ENCODE results near the gene S100P.
"Not testable (repeated sequence)": the region's sequence is repeated elsewhere in the genome, so short reads cannot be mapped to it uniquely, and the experiment has no call there.

The S100P gene

DNA sequence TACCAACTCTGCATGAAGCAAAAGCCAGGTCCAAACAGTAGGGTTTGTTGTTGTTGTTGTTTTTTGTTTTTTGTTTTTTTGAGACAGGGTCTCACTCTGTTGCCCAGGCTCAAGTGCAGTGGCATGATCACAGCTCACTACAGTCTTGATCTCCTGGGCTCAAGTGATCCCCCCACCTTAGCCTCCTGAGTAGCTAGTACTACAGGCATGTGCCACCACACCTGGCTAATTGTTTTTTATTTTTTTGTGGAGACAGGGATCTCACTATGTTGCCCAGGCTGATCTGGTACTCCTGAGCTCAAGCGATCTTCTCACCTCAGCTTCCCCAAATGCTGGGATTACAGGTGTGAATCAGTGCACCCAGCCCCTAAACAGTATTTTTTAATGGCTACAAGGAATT, 6.2 kb downstream of the S100P start:
- DNase-seq: no peak

DNA sequence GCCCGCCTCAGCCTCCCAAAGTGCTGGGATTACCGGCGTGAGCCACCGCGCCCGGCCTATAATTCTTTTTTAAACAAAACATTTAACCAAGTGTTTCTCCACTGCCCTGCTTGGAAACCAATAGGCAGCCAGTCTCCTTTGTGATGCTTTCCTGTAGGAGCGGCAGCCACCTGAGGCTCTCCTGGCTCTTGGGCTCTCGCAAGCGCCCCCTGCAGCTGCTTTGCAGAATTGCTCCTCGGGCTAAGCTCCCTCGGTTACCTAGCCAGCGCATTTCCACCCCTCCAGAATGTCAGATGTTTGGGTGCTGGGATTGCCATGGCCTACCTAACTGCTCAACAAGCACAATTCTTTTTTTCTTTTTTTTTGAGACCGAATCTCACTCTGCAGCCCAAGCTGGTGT, 7.7 kb downstream of the S100P start:
- DNase-seq: peak in 1 of 2 experiments; percentile 10

DNA sequence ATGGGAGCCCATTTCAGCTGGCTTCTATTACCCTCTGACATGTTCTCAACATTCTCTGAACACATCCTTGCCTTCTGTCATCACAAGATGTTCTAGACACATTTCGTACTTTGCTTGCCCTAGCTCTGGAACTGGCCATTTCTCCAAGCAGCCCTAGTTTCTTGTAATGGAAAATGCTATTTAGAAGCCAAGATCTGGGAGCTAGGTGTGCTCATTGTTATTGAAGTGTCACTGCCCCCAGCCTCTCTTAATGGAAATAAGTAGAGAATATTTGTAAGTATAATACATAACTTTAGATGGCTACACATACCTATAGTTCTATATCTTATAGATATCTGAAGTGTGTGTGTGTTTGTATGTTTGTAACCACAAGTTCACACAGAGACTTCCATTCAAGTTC, 9.1 kb downstream of the S100P start:
- no peak for DNase-seq

DNA sequence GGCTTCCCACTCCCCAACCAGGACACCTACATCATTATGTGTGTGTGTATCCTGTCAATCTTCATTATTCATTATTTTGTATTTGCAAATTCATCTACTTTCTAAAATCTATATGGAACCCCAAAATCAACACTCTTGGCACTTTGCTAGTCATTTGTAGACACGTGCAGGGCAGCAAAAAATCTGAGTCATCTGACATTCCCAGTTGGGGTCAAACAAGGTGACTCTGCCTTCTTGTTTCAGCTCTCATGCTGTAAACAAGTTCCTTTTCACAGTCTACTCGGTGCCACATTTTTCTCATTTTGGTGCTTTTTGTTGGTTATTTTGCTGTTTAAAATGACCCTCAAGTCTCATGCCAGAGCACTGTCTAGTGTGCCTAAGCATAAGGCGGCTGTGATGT, 10.1 kb downstream of the S100P start:
- DNase-seq: no peak

DNA sequence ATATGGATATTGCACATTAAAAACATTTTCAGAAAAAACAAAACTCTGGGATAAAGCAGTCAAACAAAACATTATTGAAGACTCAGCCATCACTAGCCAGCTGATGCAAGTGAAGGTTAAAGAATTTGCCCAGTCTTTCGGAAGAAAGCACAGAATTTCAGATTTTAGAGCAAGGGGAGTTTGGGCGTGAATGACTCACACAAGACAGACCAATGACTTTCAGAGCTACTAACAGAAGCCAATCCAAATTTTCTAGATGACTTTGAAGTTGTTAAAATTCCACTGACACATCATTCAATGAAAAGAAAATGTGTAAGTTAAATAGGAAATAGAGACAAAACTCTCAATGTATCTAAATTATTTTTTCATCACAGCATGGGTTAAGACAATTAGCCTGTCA, 12.0 kb downstream of the S100P start:
- DNase-seq: no peak

DNA sequence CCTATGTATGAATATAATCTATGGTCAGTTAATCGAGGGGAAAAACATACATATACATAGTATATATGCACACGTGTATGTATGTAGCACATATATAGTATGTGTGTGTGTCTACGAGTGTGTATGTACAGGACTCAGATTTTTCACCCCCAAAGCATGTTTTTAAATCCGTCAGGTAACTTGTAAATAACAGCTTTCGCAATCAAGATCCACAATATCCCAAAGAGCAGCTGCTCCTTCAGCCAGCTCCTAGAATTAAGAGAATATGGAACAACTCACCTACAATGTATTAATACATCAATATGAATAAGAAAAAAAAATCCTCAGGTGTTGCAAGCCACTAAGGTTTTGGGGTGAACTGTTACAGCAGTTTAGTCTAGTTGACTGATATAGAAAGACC, 12.5 kb downstream of the S100P start:
- no peak for DNase-seq

DNA sequence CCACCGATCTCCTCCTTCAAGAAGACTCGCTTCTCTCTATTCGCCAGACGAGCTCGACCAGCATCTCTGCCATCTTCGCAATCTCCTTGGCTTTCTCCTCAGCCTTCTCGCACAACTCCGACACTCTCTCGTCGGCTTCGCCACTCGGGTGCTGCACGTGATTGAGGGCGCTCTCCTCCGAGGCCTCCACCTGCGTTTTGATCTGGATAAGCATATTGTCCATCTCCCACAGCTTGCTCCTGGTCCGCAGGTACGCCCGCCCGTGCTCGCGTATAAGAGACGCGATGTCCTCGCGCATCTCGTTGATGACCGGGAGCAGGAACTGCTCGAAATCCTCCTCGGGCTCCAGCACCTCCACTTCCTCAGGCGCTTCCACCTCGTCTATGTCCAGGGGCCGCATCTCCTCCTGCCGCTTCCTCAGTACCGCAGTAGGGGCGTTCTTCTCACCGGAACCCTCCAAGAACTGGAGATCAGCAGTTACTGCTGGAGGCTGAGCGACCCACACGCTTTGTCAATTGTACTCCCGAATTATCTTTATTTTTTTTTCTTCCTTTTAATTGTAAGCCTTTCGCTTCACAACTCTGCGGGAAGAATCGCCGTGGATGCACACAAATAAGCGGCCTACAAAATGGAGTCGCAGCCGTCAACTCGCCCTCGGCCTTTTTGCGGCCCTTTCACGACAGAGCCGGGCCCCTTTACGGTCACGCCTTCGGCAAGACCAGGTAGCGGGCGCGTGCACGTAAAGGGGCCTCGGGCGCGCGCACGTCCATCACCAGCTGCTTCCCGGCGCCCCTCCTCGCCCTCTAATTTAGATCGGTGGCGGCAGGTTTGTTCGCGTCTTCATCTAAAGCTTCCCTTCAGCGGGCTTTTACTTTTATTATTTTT, 15.8 kb downstream of the S100P start, which contains the start of gene MRFAP1L1:
Gene MRFAP1L1 (minus strand): TSS at position 636 of the 885 bp plus-strand sequence. CDS start 236 bp downstream, at position 400.
- peak; percentile 94 to 96 for DNase-seq

DNA sequence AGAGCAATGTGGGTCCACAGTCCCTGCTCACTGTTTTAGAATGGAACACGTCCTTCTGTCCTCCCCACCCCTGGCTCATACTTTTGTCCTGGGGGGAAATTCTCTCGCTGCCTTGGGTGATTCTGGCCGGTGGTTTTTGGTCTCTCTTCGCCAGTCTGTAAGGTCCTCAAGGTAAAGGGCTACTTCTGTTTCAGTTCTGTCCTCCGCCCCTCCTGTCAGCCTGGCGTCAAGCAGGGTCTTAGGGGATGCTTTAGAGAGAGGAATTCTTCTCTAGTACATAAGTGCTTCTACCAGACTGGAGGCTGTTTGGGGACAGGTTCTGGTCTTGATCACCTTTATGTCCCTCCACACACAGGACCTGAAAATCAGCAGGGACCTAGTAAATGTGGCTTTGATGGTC, 16.6 kb downstream of the S100P start:
- DNase-seq: no peak

DNA sequence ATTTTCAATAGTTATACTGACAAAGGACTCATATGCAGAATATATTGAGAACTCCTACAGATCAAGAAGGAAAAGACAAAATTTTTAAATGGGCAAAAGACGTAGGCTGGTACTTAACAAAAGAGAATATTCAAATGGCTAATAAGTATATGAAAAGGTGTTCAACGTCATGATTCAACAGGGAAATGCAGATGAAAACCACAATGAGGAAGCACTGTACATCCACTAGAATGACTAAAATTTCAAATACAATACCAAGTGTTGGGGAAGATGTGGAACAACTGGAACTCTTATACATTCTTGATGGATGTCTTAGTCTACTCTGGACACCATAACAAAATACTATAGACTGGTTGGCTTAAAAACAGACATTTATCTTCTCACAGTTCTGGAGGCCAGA, 17.3 kb downstream of the S100P start:
- DNase-seq: no peak

DNA sequence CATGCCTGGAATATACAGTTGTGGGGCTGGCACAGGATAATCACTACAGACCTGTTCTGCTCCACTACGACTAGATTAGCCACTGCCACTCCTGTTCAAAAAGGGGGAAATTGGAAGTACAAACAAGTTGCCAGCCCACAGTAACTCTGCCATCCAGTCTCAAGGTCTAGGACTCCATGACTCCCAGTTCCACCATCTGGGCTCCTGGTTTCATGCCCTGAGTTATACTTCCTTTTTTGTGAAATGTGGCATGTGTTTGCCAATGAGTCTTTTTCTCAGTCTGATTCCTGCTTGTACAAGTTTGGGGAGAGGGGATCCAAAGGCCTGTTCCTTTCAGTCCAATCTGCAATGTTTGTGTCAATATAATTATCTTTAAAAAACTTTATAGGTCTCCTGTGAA, 21.3 kb downstream of the S100P start:
- no peak for DNase-seq

DNA sequence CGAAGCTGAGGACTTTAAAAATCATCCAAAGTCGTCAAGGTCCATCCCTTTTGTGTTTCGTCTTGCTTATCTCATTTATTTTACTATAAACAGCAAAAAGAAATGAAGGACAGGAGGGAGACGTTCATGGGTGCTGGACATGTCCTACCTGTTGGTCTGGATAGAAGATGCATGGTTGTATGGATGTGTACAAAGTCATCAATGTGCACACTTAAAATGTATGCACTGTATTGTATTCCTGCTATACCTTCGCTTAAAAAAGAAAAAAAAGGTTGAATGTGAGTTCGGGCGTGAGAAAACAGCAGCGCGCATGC, 22.0 kb downstream of the S100P start:
- no peak for DNase-seq

DNA sequence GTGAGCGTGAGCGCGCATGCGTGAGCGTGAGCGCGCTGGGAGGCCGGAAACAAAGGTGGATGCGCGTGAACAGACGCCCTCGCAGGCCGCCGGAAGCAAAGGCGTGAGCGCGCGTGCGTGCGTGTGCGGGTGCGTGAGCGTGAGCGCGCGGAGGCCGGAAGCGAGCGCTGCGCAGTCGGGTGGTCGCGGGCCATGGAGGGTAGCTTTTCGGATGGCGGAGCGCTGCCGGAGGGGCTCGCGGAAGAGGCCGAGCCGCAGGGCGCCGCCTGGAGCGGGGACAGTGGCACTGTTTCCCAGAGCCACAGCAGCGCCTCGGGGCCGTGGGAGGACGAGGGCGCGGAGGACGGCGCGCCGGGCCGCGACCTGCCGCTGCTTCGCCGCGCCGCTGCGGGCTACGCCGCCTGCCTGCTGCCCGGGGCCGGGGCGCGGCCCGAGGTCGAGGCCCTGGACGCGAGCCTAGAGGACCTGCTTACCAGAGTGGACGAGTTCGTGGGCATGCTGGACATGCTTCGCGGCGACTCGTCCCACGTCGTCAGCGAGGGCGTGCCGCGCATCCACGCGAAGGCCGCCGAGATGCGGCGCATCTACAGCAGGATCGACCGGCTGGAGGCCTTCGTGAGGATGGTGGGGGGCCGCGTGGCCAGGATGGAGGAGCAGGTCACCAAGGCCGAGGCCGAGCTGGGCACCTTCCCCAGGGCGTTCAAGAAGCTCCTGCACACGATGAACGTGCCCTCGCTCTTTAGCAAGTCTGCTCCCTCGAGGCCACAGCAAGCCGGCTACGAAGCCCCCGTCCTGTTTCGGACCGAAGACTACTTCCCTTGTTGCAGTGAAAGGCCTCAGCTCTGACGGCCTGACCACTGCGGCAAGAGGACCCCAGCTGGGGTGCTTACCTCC, 22.6 kb downstream of the S100P start, which contains the start of gene BLOC1S4:
Gene BLOC1S4 (plus strand): TSS at position 157 of the 894 bp plus-strand sequence. CDS start 36 bp downstream, at position 193.
- peak; percentile 65 to 80 for DNase-seq

DNA sequence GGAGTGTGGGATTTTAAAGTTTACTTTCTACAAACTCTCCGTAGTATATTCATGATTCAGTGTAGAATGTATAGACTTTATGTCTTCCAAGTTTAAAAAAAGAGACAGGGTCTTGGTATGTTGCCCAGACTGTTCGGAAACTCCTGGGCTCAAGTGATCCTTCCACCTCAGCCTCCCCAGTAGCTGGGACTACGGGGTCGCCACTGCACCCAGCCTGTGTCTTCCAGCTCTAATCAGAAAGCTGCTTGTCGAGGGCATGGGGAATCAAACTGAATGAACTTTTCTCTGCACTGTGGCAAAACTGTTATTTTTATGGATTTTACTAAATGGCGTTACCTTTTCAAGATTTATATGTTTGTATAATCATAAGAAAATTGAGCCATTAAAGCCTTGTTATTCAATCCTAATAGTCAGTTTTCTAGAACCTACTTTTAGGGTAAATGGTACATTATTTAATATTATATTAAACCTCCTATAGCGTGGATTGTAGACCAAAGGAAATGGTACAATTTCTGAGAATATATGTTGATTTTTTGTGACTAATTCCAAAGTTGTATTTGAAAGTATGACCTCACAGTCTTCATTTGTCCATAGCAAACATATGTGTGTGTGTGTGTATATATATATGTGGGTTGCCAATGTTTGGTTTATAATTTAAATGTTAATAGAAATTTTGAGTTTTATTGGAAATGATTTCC, 23.4 kb downstream of the S100P start:
- DNase-seq: no peak

DNA sequence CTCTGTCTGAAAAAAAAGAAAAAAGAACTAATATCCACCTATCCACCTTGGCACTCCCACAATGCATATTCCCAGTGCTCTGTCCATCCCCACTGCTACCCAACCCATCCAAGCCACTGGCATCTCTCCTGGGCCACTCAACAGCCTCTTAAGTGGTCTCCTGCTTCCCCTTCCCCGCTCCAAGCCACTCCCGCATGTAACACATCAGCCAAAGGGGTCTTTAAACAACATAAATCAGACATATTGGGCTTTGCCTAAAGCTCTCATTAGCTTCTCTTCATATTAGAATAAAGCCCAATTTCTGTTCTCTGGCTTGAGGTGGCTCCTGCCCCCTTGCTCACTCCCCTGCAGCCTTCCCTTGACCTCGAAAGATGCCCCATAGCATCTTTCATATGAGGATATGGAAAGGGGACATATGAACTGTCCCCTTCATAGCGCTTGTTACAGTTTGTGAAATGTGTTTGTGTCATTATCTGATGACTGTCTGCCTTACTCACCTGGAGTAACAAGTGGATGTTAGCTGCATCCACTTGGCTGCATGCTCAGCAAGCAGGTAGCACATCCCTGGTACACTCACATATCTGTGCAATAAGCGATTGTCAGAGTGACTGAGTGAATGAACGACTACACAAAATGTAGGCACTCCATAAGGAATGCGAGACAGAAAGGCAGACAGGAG, 25.4 kb downstream of the S100P start:
- no peak for DNase-seq

DNA sequence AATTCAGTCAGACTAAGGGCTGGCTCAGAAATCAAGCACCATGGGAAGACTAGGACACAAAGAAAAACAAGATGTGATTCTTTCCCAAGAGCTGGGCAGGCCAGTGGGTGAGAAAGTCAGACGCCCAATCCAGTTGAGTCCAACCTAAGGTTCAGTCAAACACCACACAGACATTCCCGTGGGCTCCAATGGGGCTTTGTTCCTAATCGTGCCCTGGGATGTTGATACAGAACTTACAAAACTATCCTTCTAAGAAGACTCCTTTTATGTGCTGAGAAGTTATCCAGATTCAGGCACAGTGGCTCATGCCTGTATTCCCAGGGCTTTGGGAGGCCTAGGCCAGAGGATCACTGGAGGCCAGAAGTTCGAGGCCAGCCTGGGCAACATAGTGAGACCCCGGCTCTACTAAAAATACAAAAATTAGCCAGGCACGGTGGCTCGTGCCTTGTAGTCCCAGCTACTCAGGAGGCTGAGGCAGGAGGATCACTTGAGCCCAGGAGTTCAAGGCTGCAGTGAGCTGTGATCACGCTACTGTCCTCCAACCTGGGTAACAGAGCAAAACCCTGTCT, 26.0 kb downstream of the S100P start:
- DNase-seq: no peak

DNA sequence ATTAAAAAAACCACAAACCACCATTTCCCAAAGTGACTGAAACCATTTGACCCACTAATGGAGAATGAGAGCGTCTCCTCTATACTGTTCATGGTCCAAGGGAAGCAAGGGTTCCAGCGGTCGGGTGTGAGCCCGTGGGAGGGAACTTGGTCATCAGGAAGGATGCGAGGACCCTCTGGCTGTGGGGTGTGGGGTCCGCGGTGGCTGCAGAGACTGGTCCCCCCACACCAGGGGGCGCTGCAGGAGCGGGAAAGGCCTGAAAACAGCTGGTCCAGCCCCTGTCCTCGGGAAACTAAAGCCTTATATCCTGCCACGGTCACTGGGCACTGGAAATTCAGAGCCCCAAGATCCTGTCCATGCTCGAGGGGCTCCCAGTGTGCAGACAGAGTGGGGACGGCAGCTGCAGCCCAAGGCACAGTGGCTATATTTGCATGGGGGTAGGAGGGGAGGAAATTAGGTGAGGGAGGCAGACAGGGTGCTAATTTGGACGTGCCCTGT, 26.6 kb downstream of the S100P start:
- peak in 1 of 2 experiments; percentile 62 for DNase-seq

DNA sequence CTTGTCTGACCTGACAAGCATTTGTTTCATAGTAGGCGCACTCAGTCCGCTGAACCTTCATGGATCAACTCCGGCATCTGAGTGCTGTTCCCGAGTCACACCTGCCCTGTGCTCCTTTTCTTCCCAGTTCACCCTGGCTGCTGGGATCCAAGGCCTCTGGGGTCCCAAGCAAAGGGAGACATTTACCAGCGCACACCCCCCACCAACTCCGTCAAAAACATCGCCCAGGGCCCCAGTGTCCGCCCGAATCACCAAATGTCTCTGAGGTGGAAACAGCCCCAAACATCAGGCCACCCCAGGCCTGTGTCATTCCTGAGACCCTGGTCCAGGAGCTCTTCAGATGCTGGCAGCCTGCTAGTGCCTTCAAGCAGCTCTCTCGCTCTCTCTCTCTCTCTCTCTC, 27.4 kb downstream of the S100P start:
- no peak for DNase-seq

DNA sequence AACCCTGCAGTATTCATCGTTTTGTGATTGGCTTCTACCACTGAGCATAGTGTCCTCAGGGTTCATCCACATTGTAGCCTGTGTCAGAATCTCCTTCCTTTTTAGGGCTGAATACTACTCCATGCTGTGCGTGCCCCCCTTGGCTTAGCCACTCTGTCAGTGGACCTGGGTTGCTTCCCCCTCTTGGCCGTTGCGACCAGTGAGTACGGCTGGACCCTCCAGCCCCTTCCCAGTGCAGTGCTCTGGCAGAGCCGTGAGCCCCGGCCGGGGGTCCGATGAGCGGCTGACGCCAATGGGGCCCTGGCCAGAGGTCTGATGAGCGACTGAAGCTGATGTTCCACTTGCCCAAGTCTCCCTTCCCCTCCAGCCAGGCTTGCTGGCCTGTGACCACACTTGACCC, 29.2 kb downstream of the S100P start:
- no peak for DNase-seq

DNA sequence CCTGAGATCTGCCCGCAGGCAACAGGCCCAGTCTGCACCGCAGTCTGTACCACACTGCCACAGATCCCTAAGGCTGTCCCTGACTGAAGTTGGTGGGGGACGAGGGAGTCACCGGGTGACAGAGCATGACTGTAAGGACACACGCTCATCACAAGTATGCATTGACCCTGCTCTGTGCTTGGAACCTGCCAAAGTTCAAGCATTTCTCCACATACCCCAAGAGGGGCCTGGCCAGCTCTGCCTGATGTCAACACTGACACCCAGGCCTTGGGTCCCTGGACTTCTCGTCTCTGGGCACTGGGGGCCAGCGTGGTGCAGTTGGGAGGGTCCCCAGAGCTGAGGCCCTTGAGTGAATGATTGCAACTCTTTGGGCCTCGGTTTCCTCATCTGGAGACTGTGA, 30.2 kb downstream of the S100P start:
- DNase-seq: no peak

DNA sequence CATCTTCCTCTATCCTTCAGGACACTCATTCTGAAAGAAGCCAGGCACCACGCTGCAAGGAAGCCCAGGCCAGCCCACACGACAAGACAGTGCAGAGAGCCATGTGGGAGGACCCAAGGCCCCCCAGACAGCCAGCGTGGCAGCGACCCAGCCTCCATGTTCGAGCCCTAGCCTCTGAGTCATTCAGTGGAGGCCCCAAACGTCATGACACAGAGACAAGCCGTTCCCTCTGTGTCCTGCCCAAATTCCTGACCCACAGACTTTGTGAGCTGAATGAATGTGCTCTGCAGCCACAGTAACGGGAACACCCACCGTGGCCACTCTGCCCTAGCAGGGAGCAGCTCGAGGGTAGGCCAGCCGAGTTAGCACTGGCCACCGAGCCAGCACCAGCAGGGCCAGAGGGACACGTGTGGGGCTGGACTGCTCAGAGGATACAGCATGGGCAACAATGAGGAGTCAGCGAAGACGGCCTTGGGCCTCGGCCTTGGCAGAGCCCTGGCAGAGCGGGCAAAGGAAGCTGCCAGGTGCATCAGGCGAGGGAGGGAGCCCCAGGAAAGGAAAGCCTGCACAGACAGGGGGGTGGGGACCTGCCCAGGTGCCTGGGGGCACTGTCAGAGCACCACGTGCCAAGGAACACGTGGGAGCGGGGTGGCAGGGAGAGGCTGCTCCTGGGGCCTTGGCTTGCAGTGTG, 30.9 kb downstream of the S100P start:
- DNase-seq: no peak

DNA sequence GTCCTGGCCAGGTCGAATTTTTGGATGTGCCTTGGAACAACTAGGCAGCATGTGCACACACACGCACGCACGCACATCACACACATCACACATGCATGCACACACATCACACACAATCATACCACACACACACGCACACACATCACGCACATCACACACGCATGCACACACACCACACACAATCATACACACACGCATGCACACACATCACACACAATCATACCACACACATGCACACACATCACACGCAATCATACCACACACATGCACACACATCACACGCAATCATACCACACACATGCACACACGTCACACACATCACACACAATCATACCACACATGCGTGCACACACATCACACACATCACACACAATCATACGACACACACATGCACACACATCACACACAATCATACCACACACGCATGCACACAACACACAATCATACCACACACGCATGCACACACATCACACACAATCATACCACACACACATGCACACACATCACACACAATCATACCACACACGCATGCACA, 31.8 kb downstream of the S100P start:
- DNase-seq: not testable (repeated sequence)

All from SW 1271 (cell line).